Measurements from ENCODE around the gene MSI2. TPM values are rescaled to one million over a fixed set of nuclear protein-coding genes. Genes with fewer than 3 reads are reported as not detected.
A peak's percentile ranks its signal among the peaks of the same experiment; 100 is the strongest.

MSI2 gene
- total and polyA plus RNA-seq, 9 of the 15 experiments (the other 6 are each of a cell fraction or from before 2014, with no cell fraction given): 4.6 to 61.8 (median 42.4) TPM

GRCh38 chr17:57722704-57723043 lies 466.4 kb downstream of the MSI2 start (continued):
- TF ChIP-seq ZBTB2 (IDR thresholded peaks at IDR 0.05): no peak
- TF ChIP-seq PBX2 (CRISPR knock-in tag; IDR thresholded peaks at IDR 0.05; ENCODE audit: low read depth): no peak
- peak; percentile 94 for TF ChIP-seq PBX2 (tag; conservative IDR thresholded peaks at IDR 0.05; ENCODE audit: low read depth)

- no peak for FAIRE-seq
- ATAC-seq: no peak; the same call in 2 of the 3 replicates
- Histone ChIP-seq H3K36me3 (ENCODE audit: control insufficient read depth, insufficient read depth, low read length) (no peaks in the 10 kb centered on the region), H3K9me1 (ENCODE audit: control insufficient read depth, insufficient read depth, low read length) (no peaks in the 10 kb centered on the region), H4K20me1 (replicated peaks; ENCODE audit: control insufficient read depth, insufficient read depth, low read length) (peaks cover 16% of the 10 kb centered on the region; the same call in 1 of the 2 replicates), H3K27me3 (ENCODE audit: control insufficient read depth in 2 of 2, insufficient read depth in 2 of 2, low read length in 2 of 2) (peaks cover 36 to 85% of the 10 kb centered on the region in 2 experiments), H3K4me1 (replicated peaks in 1 of 2; ENCODE audit: control insufficient read depth in 2 of 2, insufficient read depth in 2 of 2, low read length in 2 of 2) (no peaks in the 10 kb centered on the region), H3K9ac (ENCODE audit: insufficient read depth in 1 of 2, low read depth in 2 of 2, low read length in 2 of 2) (no peak overlapping the region), H3K79me2 (ENCODE audit: control insufficient read depth, insufficient read depth, low read length) (no peaks in the 10 kb centered on the region), H2AFZ (ENCODE audit: low read depth, low read length) (no peak overlapping the region), H3K4me2 (ENCODE audit: insufficient read depth, low read length) (no peak overlapping the region), H3K27ac (ENCODE audit: extremely low read depth, low read depth, low read length) (no peak overlapping the region), H3K4me3 (no peak overlapping the region), H3K9me3 (replicated peaks; ENCODE audit: control insufficient read depth, insufficient read depth, low read depth, low read length) (no peaks in the 10 kb centered on the region)
- DNase-seq (ENCODE audit: extremely low read depth in 1 of 4, low spot score in 3 of 4): no peak
- POLR2A ChIA-PET: interaction anchor here (1.1 kb wide), 1 partner anchor 9 kb away, joined by 3 read pairs; no protein-coding TSS in a partner anchor
- in situ Hi-C loops (cut with MboI): no loop called here
- CTCF ChIA-PET (ENCODE audit: low intra/inter-chr PET ratio): no interaction called here
- 3% methylated on average over 13 of the region's 13 CpGs for WGBS (ENCODE audit: insufficient coverage, low coverage, missing lambda C conversion rate)
- no TSS peak for BruUV-seq (replicated peaks)
- intact Hi-C loops (cut with micrococcal nuclease): no loop called here
- TF ChIP-seq HES1 (IDR thresholded peaks at IDR 0.05; ENCODE audit: low read depth) (no peak), AFF4 (CRISPR knock-in tag; IDR thresholded peaks at IDR 0.05) (no peak), CTCFL (IDR thresholded peaks at IDR 0.05; ENCODE audit: borderline replicate concordance, insufficient read depth, low read depth, low read length, poor library complexity, severe bottlenecking) (no peak), MLX (CRISPR knock-in tag; conservative IDR thresholded peaks at IDR 0.05) (no peak)
Measured at GRCh38 chr17:57723427-57724025, 467.2 kb downstream of the MSI2 start.

All from K562 (cell line).